GM19035 (cell line): ENCODE measurements around the gene PHACTR1.
"Not testable (repeated sequence)": the region's sequence is repeated elsewhere in the genome, so short reads cannot be mapped to it uniquely, and the experiment has no call there.

Experiments
- ATAC-seq: cut with Tn5 transposase; IDR thresholded peaks from one replicate; pipeline ENCODE4 v1.9.1; 2021; ENCODE audit not compliant: unreplicated experiment

PHACTR1 gene

DNA sequence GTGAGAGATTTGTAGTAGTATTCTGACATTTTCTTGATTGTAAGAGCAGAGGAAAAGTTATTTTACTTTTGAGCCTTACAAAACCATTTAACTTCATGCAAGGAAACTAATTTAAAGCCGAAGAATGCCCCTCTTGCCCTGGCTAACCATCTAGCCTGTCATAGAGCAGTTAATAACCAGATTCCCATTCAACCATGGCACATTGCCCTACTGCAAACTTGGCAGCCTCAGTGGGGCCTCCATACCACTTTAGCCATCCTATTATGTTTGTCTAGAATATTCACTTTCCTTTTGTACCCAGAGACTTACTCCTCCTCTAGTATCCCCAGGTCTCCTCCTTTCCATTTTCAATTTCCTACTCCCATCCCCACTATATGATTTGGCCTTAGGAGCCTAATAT is 380.9 kb downstream of the PHACTR1 start:
- ATAC-seq, result no peak

DNA sequence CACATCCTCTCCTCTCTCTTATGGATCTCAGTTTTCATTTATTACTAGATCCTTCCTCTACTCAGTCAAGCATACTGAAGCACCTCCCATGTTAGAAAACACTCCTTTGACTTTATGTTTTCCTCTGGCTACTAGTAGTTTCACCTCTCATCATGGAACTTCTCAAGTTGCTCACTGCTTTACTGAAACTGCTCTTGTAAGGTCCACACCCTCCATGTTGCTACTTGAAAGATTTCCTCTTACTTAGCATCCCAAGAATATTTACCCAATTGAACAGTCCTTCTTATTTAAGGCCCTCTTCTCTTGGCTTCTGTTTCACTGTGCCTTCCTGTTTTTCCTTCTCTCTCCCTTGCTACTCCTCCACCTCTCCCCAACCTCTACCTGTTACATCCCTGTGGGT is 381.4 kb downstream of the PHACTR1 start:
- ATAC-seq, result no peak

DNA sequence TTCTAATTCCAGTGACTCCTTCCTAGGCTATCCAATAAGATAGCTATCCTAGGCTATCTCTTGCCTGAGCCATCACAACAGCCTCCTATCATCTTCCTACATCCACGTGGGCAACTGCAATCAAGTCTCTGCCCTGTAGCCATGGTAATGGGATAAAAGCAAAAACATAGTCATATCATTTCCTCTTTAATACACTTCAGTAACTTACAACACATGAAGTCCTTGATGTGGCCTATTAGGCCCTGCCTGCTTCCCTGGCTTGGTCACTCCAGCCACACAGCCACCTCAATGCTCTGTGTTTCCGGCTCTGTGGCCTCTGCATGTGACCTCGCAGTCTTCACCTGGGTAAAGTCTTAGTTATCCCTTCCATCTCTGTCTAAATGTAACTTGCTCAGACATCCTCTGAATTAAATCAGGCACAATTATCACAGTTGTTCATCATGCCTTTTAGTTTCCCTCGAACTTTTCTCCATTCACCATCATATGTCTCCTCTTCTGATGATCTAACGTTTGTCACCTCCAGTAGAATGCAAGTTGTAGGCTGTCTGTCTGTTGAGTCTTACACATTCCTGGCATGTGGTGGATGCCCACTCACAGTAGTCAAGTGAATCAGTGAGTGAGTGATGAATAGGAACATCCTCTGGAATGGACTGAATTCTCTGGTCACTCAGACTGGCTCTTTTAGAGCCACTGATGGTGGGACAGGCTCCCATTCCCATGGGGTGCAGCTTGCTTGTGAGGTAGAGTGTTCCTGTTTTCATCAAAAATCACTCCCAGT is 382.4 kb downstream of the PHACTR1 start:
- no peak for ATAC-seq

DNA sequence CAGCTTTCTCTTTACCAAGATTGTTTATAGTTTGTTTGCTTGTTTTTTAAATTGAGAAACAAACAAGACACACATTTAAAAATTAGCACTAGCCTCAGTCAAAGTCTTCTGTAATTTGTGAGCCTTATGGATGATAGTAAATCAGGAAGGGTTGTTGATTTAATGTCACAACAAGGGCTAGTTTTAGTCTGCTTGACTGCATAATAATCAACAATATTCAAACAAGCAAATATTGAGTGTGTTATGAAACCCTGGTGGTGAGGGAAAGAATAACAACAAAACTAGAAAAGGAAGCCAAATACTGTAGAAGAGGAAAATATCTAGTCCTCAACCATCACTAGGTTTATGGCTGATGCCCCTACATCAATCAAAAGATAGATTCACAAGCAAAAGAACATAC is 383.2 kb downstream of the PHACTR1 start:
- no peak for ATAC-seq

DNA sequence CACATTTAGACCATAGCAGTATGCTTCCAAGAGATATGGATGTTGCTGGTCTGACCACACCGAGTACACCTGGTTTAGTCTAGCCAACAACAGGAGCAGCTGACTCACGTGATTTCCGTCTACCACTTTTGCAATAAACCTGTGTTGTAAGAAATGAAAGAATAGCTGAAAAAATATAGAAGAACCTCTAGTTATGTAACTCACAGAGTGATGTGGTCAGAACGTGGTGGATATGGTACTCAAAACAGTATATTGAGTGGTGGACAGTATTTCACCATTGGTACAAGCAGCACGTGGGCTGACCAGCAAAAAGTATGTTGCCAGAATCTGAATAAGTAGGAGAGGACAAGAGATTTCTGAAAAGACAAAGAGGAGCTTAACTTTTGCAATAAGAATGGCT is 384.8 kb downstream of the PHACTR1 start:
- ATAC-seq, result no peak

DNA sequence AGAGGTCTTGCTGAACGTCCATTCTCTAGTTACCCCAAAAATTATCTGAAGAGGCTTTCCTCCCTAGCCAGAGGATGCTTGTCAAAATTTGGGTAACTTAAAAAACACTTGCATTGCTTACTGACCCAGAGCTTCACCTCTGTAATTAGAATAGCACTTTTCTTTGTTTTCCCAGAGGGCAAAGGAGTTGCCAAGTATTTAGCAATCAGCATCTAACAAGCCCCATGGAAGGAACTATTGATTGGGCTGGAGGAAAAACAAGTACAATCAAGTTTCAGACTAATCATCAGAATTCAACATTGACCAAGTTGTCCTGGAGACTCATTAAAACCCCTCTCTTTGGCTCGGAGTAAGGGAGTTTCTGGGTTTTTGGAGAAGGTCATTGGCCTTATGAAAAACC is 385.4 kb downstream of the PHACTR1 start:
- no peak for ATAC-seq

DNA sequence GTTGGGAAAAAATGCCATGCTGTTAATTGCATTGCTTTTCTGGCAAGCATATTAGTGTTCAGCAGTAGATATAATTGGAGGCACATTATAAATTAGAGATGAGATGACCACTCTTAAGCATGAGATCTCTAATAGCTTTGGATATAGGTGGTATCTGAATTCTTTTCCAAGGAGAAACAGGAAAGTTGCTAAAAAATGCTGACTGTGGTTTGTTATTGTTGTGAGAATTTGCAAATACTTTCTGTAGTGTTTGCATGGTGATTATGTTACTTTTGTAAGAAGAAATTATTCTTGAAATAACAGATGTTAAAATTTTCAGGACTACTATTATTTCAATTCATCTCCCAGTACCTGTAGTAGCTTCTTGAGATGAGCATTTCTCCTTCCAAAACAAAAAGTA is 386.6 kb downstream of the PHACTR1 start:
- no peak for ATAC-seq

DNA sequence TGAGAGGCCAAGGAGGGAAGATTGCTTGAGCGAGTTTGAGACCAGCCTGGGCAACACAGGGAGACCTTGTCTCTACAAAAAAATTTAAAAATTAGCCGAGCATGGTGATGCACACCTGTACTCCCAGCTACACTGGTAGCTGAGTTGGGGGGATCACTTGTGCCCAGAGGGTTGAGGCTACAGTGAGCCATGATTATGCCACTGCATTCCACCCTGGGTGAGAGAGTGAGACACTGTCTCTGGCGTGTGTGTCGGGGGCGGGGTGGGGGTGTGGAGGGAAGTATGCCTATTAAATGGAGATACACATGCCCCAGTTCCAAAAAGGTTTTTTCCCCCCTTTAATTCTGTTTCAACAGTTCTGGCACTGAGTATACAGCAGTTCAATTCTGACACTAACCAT is 388.6 kb downstream of the PHACTR1 start:
- no peak for ATAC-seq

DNA sequence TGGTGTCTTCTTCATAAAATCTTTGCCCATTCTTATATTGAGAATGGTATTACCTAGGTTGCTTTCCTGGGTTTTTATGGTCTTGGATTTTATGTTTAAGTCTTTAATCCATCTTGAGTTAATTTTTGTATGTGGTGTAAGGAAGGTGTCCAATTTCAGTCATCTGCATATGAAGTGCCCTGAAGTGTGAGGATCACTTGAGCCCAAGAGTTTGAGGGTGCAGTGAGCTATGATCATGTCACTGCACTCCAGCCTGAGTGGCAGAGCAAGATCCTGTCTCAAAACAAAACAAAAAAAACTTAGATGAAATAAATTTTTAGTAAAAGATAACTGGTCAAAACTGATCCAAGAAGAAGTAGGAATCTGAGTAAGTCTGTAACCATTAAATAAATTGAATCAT is 396.4 kb downstream of the PHACTR1 start:
- ATAC-seq, result no peak

DNA sequence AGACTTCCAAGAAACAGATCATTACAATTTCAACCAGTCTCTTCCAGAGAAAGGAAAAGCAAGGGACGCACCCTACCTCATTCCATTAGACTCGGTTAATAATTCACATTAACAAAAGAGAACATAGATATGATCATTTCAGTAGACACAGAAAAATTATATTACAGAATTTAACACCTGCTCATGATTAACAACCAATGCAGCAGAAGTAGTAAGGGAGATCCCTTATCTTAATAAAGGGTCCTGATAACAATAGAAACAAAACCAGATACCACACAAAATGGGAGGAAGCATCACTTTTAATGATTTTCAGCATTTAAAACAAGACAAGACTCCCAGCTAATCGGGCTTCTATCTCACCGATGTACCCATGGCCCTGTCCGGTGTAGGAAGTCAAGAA is 396.8 kb downstream of the PHACTR1 start:
- no peak for ATAC-seq

DNA sequence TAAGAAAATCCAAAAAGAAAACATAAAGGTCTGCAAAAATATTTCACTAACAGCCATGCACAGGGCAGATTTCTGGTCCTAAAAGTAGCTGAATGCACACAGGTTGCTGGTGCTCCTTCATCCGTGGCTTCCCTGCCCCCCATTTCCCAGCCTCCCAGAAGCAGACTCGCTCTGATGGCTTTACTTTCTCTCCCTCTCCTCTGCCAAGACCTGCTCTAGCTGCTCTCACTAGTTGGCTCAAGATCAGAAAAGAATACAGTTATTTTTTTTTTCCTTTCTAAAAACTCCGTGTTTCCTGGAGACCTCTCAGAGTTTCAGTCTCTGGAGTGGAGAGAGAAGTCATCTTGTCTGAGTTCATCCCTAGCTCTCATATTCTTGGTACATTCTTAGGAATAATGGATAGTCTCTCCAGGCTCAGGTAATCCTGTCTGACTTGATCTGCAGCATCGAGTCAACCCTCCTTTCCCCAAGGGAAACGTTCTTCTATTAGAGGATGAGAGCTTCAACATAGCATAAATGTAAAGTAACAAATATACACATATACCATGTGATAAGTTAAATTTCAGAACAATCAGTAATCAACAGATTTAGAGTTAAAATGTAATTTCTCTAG is 397.5 kb downstream of the PHACTR1 start:
- no peak for ATAC-seq

DNA sequence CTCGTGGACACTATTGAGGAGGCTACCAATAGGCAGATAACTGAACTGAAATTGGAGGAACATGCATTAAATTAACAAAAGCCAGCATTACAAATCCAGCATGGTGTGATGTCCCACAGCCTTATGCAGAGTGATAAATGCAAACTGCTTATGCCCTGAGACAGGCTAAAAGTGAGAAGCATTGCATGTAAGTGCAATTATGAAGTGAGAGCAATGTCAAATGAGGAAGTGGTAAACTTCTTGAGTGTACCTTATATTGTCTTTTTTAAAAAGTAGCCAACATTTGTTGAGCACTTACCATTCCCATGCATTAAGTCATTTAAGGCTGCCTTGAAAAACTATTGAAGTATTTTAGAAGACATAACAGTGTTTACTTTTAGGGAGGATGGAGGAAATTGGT is 399.6 kb downstream of the PHACTR1 start:
- no peak for ATAC-seq

DNA sequence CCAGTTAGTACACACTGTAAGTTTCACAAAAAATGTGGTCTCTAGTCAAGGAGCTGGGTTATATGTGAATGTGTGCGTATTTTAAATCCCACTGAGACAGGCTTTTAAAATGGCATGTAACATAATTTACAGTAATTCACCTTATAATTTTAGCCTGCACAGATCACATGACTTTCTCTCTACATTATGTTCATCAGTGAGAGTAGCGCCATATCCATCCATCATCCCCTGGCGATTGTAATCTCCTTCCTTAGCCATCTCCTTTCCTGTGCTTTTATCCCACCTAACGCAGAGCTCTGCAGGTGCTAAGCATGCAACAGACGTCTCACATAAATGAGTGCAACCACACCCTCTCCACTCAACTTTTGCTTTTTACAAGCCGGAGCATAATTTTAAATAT is 401.0 kb downstream of the PHACTR1 start:
- no peak for ATAC-seq

DNA sequence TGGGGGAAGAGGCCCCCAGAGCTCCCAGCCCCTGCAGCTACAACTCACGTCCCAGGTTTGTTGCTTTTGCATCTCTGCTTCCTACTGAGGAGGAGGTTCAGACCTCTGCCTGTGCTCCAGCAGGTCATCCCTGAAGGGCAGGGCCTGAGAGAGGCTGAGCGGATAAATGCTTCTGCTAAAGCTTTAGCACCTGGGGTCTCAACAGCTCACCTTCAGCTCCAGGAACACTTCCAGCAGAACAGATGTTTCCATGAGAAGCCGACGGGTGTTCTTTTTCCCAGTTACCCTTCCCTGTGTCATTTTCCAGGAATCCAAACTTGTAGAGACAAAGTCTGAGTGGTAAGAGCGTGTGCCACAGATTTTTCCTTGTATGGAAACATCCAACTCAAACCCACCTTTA is 403.0 kb downstream of the PHACTR1 start:
- no peak for ATAC-seq

DNA sequence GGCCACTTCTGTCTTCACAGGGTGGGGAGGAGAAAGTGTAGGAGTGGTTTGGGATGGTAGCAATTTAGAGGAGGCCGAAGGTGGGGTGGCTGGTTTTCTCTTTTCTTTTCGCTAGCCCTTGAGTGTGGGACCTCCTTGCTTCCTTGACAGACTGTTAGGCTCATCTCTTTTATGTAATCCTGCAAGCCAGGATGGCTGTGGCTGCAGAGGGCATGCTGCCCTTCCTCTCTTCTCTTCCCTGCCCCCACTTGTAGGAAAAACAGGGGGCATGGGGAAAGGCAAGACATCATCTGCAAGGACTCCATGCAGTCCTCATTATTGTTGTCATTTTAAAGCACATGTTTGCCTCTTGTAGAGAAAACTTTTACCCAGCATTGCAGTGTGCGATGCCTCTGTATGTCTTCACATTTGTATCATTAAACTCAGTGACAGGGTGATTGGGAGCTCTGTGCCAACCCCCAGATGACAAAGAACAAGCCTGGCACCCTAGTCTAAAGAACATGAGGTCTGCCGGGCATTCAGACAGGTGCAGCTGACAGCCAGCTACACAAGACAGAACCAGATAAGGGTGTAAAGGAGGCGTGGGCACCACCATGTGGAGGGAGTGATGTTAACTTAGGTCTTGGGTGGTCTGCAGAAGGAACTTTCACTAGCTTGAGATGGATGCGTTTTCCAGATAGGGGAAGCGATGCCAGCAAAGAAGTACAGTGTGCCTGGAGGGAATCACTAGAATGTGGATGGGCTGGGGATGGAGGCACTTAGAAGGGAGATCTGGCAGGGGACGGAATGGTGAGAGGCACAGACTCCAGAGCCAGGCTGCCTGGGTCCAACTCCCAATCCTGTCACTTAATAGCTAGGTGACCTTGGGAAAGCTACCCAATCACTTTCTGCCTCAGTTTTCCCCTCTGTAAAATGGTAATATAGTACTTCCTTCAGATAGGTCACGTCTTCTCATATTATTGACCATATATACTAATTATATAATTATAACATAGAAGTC is 404.2 kb downstream of the PHACTR1 start:
- ATAC-seq, result no peak

DNA sequence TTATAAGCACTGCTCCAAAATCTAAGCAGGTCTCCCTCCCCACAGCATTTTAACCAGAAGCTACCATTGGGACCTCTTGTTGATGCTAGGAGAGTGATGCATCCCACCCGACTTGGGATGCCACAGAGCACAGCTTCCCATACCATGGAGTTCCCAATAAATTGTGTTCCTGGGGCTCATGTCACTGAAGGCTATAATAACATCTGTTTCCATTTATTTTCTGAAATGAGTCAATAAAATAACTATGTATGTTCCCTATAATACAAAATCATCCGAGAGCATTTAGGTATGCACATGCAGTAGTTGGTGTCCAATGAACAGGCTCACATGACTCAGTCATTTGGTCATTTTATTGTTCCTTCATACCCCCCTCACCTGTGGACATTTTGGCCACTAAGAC is 407.6 kb downstream of the PHACTR1 start:
- no peak for ATAC-seq

DNA sequence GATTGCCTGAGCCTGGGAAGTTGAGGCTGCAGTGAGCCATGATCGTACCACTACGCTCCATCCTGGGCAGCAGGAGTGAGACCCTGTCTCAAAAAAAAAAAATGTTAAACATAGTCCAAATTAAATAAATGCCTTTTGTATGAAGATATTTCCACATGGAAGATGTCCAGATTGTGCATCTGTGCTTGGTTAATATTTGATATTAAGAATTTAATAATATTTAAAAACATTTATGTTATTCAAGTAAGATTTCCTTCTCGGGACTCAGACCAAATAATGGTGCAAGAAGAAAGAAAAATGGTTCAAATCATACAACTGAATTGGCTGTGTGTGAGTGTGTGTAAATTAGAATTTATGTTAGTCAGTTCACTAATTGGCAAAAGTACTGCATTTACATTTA is 409.3 kb downstream of the PHACTR1 start:
- ATAC-seq, result no peak

DNA sequence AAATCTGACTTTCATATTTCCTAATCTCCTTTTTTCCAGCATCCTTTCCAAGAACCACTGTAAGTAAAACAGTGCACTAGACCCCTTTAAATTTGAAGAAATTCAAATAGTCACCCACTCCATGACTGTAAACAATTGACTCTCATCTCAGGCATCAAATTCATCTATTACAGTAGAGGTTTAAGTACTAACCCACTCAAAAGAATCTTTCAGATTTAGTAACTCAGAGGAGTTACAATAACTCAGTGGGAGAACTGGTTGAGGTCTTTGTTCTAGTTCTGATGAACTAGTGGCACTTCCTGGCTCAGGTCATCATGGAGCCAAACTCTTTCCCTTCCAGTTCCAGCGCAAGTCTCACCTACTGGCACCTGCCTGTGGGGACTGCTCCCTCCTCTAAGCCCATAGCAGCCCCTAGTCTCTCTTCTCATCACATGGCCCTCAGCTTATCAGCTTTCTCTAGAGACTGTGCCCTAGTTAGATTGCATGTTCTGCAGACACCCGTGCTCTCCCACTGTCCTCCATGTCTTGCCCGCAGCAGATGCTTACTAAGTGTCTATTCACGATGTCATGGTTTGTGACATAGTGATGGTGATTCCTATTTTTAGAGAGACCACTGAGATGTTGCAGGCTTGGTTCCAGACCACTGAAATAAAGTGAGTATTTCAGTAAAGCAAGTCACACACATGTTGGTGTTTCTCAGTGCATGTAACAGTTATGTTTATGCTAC is 415.5 kb downstream of the PHACTR1 start:
- no peak for ATAC-seq

DNA sequence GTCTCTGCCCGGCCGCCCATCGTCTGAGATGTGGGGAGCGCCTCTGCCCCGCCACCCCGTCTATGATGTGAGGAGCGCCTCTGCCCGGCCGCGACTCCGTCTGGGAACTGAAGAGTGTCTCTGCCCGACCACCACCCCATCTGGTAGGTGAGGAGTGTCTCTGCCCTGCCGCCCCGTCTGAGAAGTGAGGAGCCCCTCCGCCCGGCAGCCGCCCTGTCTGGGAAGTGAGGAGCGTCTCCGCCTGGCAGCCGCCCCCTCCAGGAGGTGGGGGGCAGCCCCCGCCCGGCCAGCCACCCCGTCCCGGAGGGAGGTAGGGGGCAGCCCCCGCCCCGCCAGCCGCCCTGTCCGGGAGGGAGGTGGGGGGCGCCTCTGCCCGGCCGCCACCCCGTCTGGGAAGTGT is 417.3 kb downstream of the PHACTR1 start:
- not testable (repeated sequence) for ATAC-seq

DNA sequence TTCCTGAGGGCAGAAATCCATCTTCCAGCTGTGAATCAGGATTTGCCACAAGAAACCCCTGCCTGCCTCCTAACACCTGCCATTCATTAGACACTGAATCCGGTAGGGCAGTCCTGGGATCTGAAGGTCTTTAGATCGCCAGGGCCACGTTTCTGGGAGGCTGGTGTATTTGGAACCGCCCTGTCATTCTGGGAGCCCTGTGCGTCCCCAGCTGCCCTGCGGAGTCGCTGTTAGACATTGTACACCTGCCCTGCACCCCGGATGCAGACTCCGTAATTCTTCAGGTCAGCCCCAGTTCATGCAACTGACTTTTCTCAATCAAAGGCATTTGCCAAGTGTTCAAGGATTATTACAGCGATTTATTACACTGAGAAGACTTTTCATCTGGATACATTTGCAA is 418.6 kb downstream of the PHACTR1 start:
- ATAC-seq, result no peak

DNA sequence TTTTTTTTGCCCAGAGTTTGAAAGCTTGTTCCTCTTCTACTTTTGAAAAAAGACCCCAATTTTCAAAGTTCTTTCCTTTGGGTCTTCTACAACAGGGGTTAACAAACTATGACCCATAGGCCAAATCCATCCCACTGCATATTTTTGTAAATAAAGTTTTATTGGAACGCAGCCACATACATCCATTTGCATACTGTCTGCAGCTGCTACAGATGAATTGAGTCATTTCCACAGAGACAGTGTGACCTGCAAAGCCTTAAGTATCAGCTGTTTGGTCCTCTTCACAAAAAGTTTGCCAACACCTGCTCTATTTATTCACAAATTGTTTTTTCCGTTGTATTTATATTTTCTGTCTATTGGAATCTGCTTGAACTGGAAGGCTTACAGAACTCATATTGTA is 422.6 kb downstream of the PHACTR1 start:
- ATAC-seq, result no peak
